ENCODE results near the gene MED26. TPM values are rescaled to one million over a fixed set of nuclear protein-coding genes. Genes with fewer than 3 reads are reported as not detected.

The MED26 gene
- total RNA-seq, 1 donor from 2014 or later: 15.0 TPM

DNA sequence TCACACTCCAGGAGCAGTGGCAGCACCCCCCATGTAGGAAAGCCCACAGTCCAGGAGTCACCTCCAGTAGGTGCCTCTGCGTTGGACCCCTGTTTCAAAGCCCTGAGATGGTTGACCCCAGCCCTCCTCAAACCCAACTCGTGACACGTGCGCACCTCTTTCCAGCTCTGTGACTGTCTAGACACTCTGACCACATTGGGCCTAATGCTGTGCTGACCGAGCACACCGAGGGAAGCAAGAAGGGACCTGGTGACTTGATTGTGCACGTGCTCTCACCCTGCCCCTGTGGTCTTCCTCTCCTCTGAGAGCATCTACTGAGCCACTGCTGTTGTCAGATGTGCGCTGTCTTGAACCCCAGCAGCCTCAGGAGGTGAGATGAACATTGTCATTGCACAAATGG lies 32.9 kb downstream of the MED26 start:
- peaks cover 7% of the 10 kb centered on the region for H3K4me1 ChIP-seq (ENCODE audit: insufficient read depth, low read length)
- TF ChIP-seq EZH2 (IDR thresholded peaks at IDR 0.05; ENCODE audit: insufficient read depth, low read length) (no peak), CTCF (IDR thresholded peaks at IDR 0.05; ENCODE audit: insufficient read depth, low read depth, low read length) (no peak)
- peak overlapping the region; percentile 54 for H3K4me3 Mint-ChIP-seq (ENCODE audit: unreplicated experiment)
- H3K9ac ChIP-seq (ENCODE audit: low read length): no peak overlapping the region
- peaks cover 98% of the 10 kb centered on the region for H4K20me1 ChIP-seq (ENCODE audit: insufficient read depth, low read length)
- FAIRE-seq (no peak), DNase-seq (ENCODE audit: low read depth) (no peak)
- H3K4me1 Mint-ChIP-seq (ENCODE audit: low read depth, unreplicated experiment): peaks cover 28% of the 10 kb centered on the region
- H3K9me3 ChIP-seq (ENCODE audit: insufficient read depth, low read depth, low read length): no peaks in the 10 kb centered on the region
- peaks cover 13% of the 10 kb centered on the region for H3K36me3 Mint-ChIP-seq (ENCODE audit: low read depth, unreplicated experiment)
- H3K27ac Mint-ChIP-seq (ENCODE audit: unreplicated experiment): no peak overlapping the region
- no peak overlapping the region for H3K4me2 ChIP-seq (ENCODE audit: low read length)
- H3K4me3 ChIP-seq (ENCODE audit: insufficient read depth, low read depth, low read length): no peak overlapping the region
- H3K27ac ChIP-seq (ENCODE audit: low read depth, low read length): no peak overlapping the region
- H3K27me3 ChIP-seq (ENCODE audit: insufficient read depth, low read length): no peaks in the 10 kb centered on the region
- peaks cover 98% of the 10 kb centered on the region for H3K79me2 ChIP-seq (ENCODE audit: insufficient read depth, low read length)
- H3K9me3 Mint-ChIP-seq (ENCODE audit: unreplicated experiment): no peaks in the 10 kb centered on the region
- no peaks in the 10 kb centered on the region for H3K36me3 ChIP-seq (ENCODE audit: insufficient read depth, low read length)
- H2AFZ ChIP-seq (ENCODE audit: low read depth, low read length): no peak overlapping the region
- no peaks in the 10 kb centered on the region for H3K27me3 Mint-ChIP-seq (ENCODE audit: low read depth, unreplicated experiment)

DNA sequence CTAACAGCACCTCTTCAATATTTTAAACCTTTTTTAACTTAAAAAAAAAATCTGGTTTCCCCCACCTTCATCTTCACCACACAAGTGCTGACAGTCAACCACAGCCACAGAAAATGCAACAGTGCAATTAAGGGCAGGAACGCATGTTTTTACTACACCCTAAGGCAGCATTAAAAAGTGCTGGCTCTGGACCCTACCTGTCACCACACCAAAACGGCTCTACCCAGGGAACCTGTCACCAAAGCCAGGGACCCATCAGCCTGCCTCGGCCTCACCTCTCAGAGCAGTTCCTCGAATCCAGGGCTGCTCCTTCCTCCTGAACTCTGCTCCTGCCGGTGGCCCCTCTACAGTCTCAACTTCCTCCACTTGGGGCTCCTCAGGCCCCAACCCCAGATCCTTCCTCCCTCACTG lies 33.3 kb downstream of the MED26 start:
- no peak overlapping the region for H2AFZ ChIP-seq (ENCODE audit: low read depth, low read length)
- H3K4me3 ChIP-seq (ENCODE audit: insufficient read depth, low read depth, low read length): no peak overlapping the region
- no peak for DNase-seq (ENCODE audit: low read depth)
- no peaks in the 10 kb centered on the region for H3K27me3 Mint-ChIP-seq (ENCODE audit: low read depth, unreplicated experiment)
- H3K9me3 Mint-ChIP-seq (ENCODE audit: unreplicated experiment): no peaks in the 10 kb centered on the region
- peak overlapping the region; percentile 54 for H3K4me3 Mint-ChIP-seq (ENCODE audit: unreplicated experiment)
- H3K27ac ChIP-seq (ENCODE audit: low read depth, low read length): no peak overlapping the region
- no peak overlapping the region for H3K4me2 ChIP-seq (ENCODE audit: low read length)
- H3K27me3 ChIP-seq (ENCODE audit: insufficient read depth, low read length): no peaks in the 10 kb centered on the region
- peaks cover 98% of the 10 kb centered on the region for H3K79me2 ChIP-seq (ENCODE audit: insufficient read depth, low read length)
- peaks cover 7% of the 10 kb centered on the region for H3K4me1 ChIP-seq (ENCODE audit: insufficient read depth, low read length)
- peaks cover 30% of the 10 kb centered on the region for H3K4me1 Mint-ChIP-seq (ENCODE audit: low read depth, unreplicated experiment)
- H3K9me3 ChIP-seq (ENCODE audit: insufficient read depth, low read depth, low read length): no peaks in the 10 kb centered on the region
- H3K36me3 Mint-ChIP-seq (ENCODE audit: low read depth, unreplicated experiment): peaks cover 13% of the 10 kb centered on the region
- TF ChIP-seq EZH2 (IDR thresholded peaks at IDR 0.05; ENCODE audit: insufficient read depth, low read length) (no peak), CTCF (IDR thresholded peaks at IDR 0.05; ENCODE audit: insufficient read depth, low read depth, low read length) (no peak)
- H3K36me3 ChIP-seq (ENCODE audit: insufficient read depth, low read length): no peaks in the 10 kb centered on the region
- no peak overlapping the region for H3K27ac Mint-ChIP-seq (ENCODE audit: unreplicated experiment)
- FAIRE-seq: no peak
- peaks cover 98% of the 10 kb centered on the region for H4K20me1 ChIP-seq (ENCODE audit: insufficient read depth, low read length)
- H3K9ac ChIP-seq (ENCODE audit: low read length): no peak overlapping the region

DNA sequence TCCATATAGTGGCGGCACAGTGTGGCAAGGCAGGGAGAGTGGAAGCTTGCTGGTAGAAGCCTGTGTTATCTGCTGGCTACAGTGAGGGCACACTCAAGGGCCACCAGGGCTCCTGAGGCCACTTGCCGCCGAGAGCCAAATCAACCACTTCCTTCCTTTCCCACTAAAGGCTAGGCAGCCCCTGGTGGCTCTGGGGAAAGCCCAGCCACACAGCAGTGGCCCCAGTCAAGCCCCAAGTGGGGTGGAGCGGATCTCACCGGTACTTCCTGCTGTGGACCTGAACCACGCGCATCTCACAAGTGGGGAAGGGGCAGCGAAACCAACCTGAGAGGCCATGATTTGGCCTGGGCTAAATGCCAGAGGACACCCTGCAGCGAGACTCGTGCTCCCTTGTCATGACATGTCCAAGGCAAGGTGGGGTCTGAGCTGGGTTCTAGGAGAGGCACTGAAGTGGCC lies 33.8 kb downstream of the MED26 start:
- H4K20me1 ChIP-seq (ENCODE audit: insufficient read depth, low read length): peaks cover 98% of the 10 kb centered on the region
- H3K9me3 Mint-ChIP-seq (ENCODE audit: unreplicated experiment): no peaks in the 10 kb centered on the region
- H3K27ac Mint-ChIP-seq (ENCODE audit: unreplicated experiment): no peak overlapping the region

More for the DNA sequence above, 33.8 kb downstream of the MED26 start:
- H3K79me2 ChIP-seq (ENCODE audit: insufficient read depth, low read length): peaks cover 98% of the 10 kb centered on the region
- H3K4me1 Mint-ChIP-seq (ENCODE audit: low read depth, unreplicated experiment): peaks cover 35% of the 10 kb centered on the region
- H3K36me3 Mint-ChIP-seq (ENCODE audit: low read depth, unreplicated experiment): peaks cover 13% of the 10 kb centered on the region
- no peak overlapping the region for H3K4me3 Mint-ChIP-seq (ENCODE audit: unreplicated experiment)
- H3K9ac ChIP-seq (ENCODE audit: low read length): no peak overlapping the region
- no peaks in the 10 kb centered on the region for H3K27me3 Mint-ChIP-seq (ENCODE audit: low read depth, unreplicated experiment)
- peaks cover 7% of the 10 kb centered on the region for H3K4me1 ChIP-seq (ENCODE audit: insufficient read depth, low read length)
- no peaks in the 10 kb centered on the region for H3K27me3 ChIP-seq (ENCODE audit: insufficient read depth, low read length)
- no peak for FAIRE-seq
- no peak overlapping the region for H3K4me3 ChIP-seq (ENCODE audit: insufficient read depth, low read depth, low read length)
- H3K27ac ChIP-seq (ENCODE audit: low read depth, low read length): no peak overlapping the region
- H3K36me3 ChIP-seq (ENCODE audit: insufficient read depth, low read length): no peaks in the 10 kb centered on the region
- TF ChIP-seq EZH2 (IDR thresholded peaks at IDR 0.05; ENCODE audit: insufficient read depth, low read length) (no peak), CTCF (IDR thresholded peaks at IDR 0.05; ENCODE audit: insufficient read depth, low read depth, low read length) (no peak)
- no peak overlapping the region for H3K4me2 ChIP-seq (ENCODE audit: low read length)
- H3K9me3 ChIP-seq (ENCODE audit: insufficient read depth, low read depth, low read length): no peaks in the 10 kb centered on the region
- H2AFZ ChIP-seq (ENCODE audit: low read depth, low read length): no peak overlapping the region
- no peak for DNase-seq (ENCODE audit: low read depth)
